Neural crest cell (in vitro differentiated cells): ENCODE results near the gene DPM3. TPM values are rescaled to one million over a fixed set of nuclear protein-coding genes. Genes with fewer than 3 reads are reported as not detected.

Source experiments
- DNase-seq: peaks from one replicate; pipeline ENCODE4 v3.0.0; 2021; ENCODE audit warnings: low read depth, mixed read lengths, low spot score
- H3K27ac Mint-ChIP-seq: one replicate; pipeline ENCODE4 v1.8.0; 2021; ENCODE audit warnings: mild to moderate bottlenecking, mixed read lengths; ENCODE audit not compliant: unreplicated experiment
- H3K27me3 Mint-ChIP-seq: 2 replicates; pipeline ENCODE4 v1.8.0; 2021; ENCODE audit warnings: low read depth, mild to moderate bottlenecking, mixed read lengths
- H3K36me3 Mint-ChIP-seq: 2 replicates; pipeline ENCODE4 v1.8.0; 2021; ENCODE audit warnings: low read depth, mild to moderate bottlenecking, mixed read lengths
- H3K4me1 Mint-ChIP-seq: 2 replicates; pipeline ENCODE4 v1.8.0; 2021; ENCODE audit warnings: mixed read lengths
- H3K4me3 Mint-ChIP-seq: one replicate; pipeline ENCODE4 v1.8.0; 2021; ENCODE audit warnings: mild to moderate bottlenecking, mixed read lengths
- H3K9me3 Mint-ChIP-seq: 2 replicates; pipeline ENCODE4 v1.8.0; 2021; ENCODE audit warnings: mixed read lengths
- total RNA-seq: library from RNA; stranded (reverse); gene quantifications from 2 replicates; pipeline ENCODE4 v1.2.1, GENCODE V29; 2021
- TF ChIP-seq, protein P1 (sequence below): fragments of 200-600 bp; sonication (generic); conservative IDR thresholded peaks from 2 replicates; pipeline ENCODE4 v1.5.0; 2021; ENCODE audit warnings: antibody characterized with exemption, mild to moderate bottlenecking

DPM3 gene
- total RNA-seq, 1 donor from 2014 or later = 80.0 TPM

DNA sequence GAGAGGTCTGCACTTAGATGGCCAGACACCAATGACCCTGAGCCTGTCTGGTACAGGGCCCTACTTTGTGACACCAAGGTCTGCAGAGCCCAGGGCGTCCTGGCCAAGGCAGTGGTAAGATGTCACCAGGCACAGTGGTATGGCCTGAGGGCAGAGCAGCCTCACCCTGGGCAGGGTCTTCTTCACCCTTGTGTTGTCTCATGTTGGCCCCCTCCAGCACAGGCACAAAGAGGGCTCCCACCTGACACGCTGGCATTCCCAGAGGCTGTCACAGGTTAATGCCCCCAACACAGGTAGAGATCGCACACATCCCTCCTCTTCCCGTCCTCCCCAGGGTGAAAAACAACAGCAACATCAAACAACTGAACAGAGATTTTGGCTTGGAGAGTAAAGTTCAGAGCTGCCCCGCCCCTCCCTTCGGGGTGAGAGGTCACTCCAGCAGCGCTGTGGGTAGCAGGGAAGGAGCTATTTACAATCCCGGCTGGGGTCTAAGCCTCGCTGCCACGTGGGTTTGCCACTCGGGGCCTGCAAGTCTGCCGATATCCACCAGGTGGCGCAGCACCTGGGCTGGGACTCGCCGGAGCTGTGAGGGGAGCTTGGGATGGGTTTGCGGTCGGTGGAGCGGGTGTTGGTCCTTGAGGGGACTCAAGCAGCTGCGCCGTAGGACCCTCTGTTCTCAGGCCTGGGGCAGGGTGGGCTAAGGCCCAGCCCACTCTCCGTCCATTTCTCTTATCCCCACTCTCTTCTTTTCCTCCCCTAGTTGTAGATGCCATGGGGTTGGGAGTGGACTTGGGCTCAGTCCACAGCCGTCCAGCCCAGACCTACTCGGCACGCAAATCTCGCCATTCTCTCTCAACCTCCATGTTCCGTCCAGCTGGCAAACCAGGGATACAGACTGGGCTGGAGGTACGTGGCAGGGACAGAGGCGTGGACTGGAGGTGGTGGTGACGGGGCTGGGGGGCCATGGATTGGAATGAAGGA is 49.0 kb downstream of the DPM3 start:
- DNase-seq = peak; percentile 97

More for the DNA sequence above, 49.0 kb downstream of the DPM3 start:
- H3K27ac Mint-ChIP-seq = no peak overlapping the region
- H3K9me3 Mint-ChIP-seq = no peaks in the 10 kb centered on the region
- H3K27me3 Mint-ChIP-seq = peaks cover 49% of the 10 kb centered on the region
- no peak overlapping the region for H3K4me3 Mint-ChIP-seq
- H3K36me3 Mint-ChIP-seq = no peaks in the 10 kb centered on the region
- TF ChIP-seq, protein P1, sequence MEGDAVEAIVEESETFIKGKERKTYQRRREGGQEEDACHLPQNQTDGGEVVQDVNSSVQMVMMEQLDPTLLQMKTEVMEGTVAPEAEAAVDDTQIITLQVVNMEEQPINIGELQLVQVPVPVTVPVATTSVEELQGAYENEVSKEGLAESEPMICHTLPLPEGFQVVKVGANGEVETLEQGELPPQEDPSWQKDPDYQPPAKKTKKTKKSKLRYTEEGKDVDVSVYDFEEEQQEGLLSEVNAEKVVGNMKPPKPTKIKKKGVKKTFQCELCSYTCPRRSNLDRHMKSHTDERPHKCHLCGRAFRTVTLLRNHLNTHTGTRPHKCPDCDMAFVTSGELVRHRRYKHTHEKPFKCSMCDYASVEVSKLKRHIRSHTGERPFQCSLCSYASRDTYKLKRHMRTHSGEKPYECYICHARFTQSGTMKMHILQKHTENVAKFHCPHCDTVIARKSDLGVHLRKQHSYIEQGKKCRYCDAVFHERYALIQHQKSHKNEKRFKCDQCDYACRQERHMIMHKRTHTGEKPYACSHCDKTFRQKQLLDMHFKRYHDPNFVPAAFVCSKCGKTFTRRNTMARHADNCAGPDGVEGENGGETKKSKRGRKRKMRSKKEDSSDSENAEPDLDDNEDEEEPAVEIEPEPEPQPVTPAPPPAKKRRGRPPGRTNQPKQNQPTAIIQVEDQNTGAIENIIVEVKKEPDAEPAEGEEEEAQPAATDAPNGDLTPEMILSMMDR = peak; percentile 97
- H3K4me1 Mint-ChIP-seq = peaks cover 5% of the 10 kb centered on the region

Other genes starting within 250 kb of the DPM3 start
- 33.8 and 37.0 TPM in 2 replicates for gene PMVK, start 203.8 kb downstream of the DPM3 start, total RNA-seq
- gene PBXIP1, start 184.4 kb downstream of the DPM3 start, total RNA-seq = 17.1 and 18.5 TPM in 2 replicates
- gene PYGO2, start 178.7 kb downstream of the DPM3 start, total RNA-seq = 63.3 and 65.1 TPM in 2 replicates
- 90.3 and 92.9 TPM in 2 replicates for gene SHC1, start 169.8 kb downstream of the DPM3 start, total RNA-seq
- 211 and 217 TPM in 2 replicates for gene CKS1B, start 165.8 kb downstream of the DPM3 start, total RNA-seq
- gene FLAD1, start 157.2 kb downstream of the DPM3 start, total RNA-seq = 76.3 and 81.9 TPM in 2 replicates
- 1.9 and 2.5 TPM in 2 replicates for gene LENEP, start 146.9 kb downstream of the DPM3 start, total RNA-seq
- 5.9 and 6.9 TPM in 2 replicates for gene ZBTB7B, start 137.7 kb downstream of the DPM3 start, total RNA-seq
- gene DCST2, start 106.8 kb downstream of the DPM3 start, total RNA-seq = 1.3 and 3.4 TPM in 2 replicates
- gene DCST1, start 106.7 kb downstream of the DPM3 start, total RNA-seq = not detected in 2 replicates
- gene ADAM15, start 89.2 kb downstream of the DPM3 start, total RNA-seq = 82.2 and 85.1 TPM in 2 replicates
- gene EFNA4, start 76.8 kb downstream of the DPM3 start, total RNA-seq = 26.4 and 28.5 TPM in 2 replicates
- 5.6 and 6.6 TPM in 2 replicates for gene EFNA3, start 61.7 kb downstream of the DPM3 start, total RNA-seq
- 0.50 and 0.77 TPM in 2 replicates for gene EFNA1, start 12.7 kb downstream of the DPM3 start, total RNA-seq
- gene SLC50A1, start 4.7 kb downstream of the DPM3 start, total RNA-seq = 23.2 and 25.1 TPM in 2 replicates
- gene KRTCAP2, start 32.8 kb upstream of the DPM3 start, total RNA-seq = 125 and 152 TPM in 2 replicates
- gene TRIM46, start 33.3 kb upstream of the DPM3 start, total RNA-seq = 9.8 and 10.0 TPM in 2 replicates
- gene THBS3, start 67.4 kb upstream of the DPM3 start, total RNA-seq = 21.4 TPM in 2 replicates
- gene MTX1, start 68.2 kb upstream of the DPM3 start, total RNA-seq = 36.0 and 38.3 TPM in 2 replicates
- 93.1 and 94.3 TPM in 2 replicates for gene ENTREP3, start 115.0 kb upstream of the DPM3 start, total RNA-seq
- 68.9 and 75.3 TPM in 2 replicates for gene SCAMP3, start 121.8 kb upstream of the DPM3 start, total RNA-seq
- 101 and 104 TPM in 2 replicates for gene CLK2, start 133.0 kb upstream of the DPM3 start, total RNA-seq
- 20.8 and 22.4 TPM in 2 replicates for gene HCN3, start 136.9 kb upstream of the DPM3 start, total RNA-seq
- gene PKLR, start 160.9 kb upstream of the DPM3 start, total RNA-seq = not detected in 2 replicates
- 665 and 693 TPM in 2 replicates for gene FDPS, start 168.3 kb upstream of the DPM3 start, total RNA-seq
- gene RUSC1, start 180.4 kb upstream of the DPM3 start, total RNA-seq = 55.2 and 56.6 TPM in 2 replicates